Right atrium auricular region (tissue), 2 donors: Measurements from ENCODE around the gene PSORS1C2. TPM values are rescaled to one million over a fixed set of nuclear protein-coding genes. Genes with fewer than 3 reads are reported as not detected.
"Not testable (repeated sequence)": the region's sequence is repeated elsewhere in the genome, so short reads cannot be mapped to it uniquely, and the experiment has no call there.

Source experiments
- DNase-seq: peaks from one replicate; pipeline ENCODE4 v3.0.0-alpha.2; 2019; ENCODE audit warnings: low spot score
- H3K27ac ChIP-seq, 2 donors: fragments of 200-600 bp; sonication (generic); 1 replicate in 1 of 2; 2 replicates in 1 of 2; pipeline ENCODE4 v1.5.1; 2016 to 2019
- H3K27me3 ChIP-seq, 2 donors: fragments of 200-600 bp; sonication (generic); one replicate each; pipeline versions ENCODE4 v1.5.1 to v1.6.0; 2017 to 2019
- H3K36me3 ChIP-seq: fragments of 200-600 bp; sonication (generic); one replicate; pipeline ENCODE4 v1.5.1; 2016
- H3K4me1 ChIP-seq, 2 donors: fragments of 200-600 bp; sonication (generic); one replicate each; pipeline versions ENCODE4 v1.5.1 to v1.6.0; 2017 to 2019
- H3K4me3 ChIP-seq, 2 donors: fragments of 200-600 bp; sonication (generic); 1 replicate in 1 of 2; 2 replicates in 1 of 2; pipeline ENCODE4 v1.5.1; 2017 to 2019; ENCODE audit warnings: mild to moderate bottlenecking in 1 of 2, moderate library complexity in 1 of 2
- H3K9me3 ChIP-seq, 2 donors: fragments of 200-600 bp; sonication (generic); one replicate each; pipeline ENCODE4 v1.5.1; 2019
- total RNA-seq, 2 donors: library from RNA; depleted of rRNA; stranded (reverse); fragments of >200 nt; gene quantifications; one replicate each; pipeline ENCODE4 v1.1.0, GENCODE V29; 2016
- TF ChIP-seq, protein P1 (sequence below), 2 donors: fragments of 200-600 bp; sonication (generic); IDR thresholded peaks; one replicate each; pipeline ENCODE4 v1.5.1; 2019; ENCODE audit warnings: antibody characterized with exemption in 2 of 2

The PSORS1C2 gene
- total RNA-seq, 2 donors from 2014 or later = not detected

DNA sequence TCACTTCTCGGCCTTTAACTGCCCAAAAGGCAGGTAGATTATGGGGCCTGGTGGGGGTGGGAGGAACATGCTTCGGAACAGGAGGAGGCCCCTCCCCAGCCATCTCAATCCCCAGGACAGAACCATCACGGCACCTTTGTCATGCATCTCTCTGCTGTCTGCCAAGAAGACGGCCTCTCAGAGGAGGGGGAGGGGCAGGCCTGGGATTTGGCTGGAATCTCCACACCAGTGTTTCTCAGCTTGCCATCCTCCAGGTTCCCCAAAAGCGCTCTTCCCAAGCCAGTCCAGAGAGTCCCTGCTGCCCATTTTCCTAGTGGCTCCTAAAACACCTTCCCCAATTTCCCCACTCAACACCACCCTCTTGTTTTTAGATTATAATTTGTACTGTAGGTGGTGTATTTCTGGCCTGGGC lies 34.1 kb upstream of the PSORS1C2 start:
- TF ChIP-seq, protein P1, sequence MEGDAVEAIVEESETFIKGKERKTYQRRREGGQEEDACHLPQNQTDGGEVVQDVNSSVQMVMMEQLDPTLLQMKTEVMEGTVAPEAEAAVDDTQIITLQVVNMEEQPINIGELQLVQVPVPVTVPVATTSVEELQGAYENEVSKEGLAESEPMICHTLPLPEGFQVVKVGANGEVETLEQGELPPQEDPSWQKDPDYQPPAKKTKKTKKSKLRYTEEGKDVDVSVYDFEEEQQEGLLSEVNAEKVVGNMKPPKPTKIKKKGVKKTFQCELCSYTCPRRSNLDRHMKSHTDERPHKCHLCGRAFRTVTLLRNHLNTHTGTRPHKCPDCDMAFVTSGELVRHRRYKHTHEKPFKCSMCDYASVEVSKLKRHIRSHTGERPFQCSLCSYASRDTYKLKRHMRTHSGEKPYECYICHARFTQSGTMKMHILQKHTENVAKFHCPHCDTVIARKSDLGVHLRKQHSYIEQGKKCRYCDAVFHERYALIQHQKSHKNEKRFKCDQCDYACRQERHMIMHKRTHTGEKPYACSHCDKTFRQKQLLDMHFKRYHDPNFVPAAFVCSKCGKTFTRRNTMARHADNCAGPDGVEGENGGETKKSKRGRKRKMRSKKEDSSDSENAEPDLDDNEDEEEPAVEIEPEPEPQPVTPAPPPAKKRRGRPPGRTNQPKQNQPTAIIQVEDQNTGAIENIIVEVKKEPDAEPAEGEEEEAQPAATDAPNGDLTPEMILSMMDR (IDR thresholded peaks at IDR 0.05) = no peak
- Histone ChIP-seq H3K27ac (no peak overlapping the region), H3K36me3 (no peaks in the 10 kb centered on the region), H3K4me1 (no peaks in the 10 kb centered on the region), H3K9me3 (no peaks in the 10 kb centered on the region), H3K27me3 (no peaks in the 10 kb centered on the region), H3K4me3 (no peak overlapping the region)
- no peak for DNase-seq

DNA sequence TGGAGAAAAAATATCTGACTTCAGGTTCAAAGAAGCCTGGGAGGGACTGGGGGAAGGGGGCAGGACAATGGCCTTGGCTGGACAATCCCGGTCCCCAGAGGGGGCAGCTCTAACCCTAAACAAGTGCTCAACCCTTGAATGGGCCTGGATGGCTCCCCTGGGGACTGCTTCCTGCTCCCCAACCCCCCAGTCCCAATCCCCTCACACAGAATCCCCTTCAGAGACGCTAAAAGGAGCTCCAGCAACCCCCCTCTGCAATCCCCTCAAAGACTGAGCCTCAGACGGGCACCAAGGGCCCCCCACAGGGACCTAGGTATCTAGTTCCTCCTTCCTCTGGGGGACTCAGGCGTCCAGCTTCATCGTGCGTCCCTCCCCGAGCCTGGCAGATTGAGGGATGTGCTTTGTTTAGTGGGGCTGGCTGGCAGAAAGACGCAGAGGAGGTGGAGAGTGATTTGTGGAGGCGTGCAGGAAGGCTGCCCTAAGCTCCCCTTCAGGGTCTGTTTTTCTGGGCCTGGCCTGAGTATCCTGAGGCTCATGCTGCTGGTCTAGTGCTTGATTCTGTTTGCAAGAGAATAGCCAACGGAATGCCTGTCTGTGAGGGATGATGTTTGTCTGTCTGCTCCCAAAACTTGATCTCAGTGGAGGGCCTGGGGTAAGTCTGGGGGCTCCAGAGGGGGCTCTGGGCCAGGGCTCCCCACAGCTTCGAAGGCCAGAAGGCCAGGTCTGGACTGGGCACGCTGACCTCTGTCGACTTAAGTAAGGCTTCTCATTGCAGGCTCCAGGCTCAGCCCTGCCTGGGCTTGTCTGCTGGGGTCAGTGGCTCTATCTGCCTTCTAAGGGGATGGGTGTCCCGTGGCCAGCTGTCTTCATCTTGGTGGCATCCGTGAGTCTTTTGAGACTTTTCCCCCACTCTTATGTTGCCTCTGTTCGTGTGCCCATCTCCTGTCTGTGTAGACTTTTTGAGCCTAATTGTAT lies 33.4 kb upstream of the PSORS1C2 start:
- TF ChIP-seq, protein P1 (IDR thresholded peaks at IDR 0.05) = no peak
- DNase-seq = no peak
- H3K27ac ChIP-seq = no peak overlapping the region
- no peaks in the 10 kb centered on the region for H3K9me3 ChIP-seq
- no peaks in the 10 kb centered on the region for H3K4me1 ChIP-seq
- H3K27me3 ChIP-seq = no peaks in the 10 kb centered on the region
- H3K36me3 ChIP-seq = no peaks in the 10 kb centered on the region
- no peak overlapping the region for H3K4me3 ChIP-seq

DNA sequence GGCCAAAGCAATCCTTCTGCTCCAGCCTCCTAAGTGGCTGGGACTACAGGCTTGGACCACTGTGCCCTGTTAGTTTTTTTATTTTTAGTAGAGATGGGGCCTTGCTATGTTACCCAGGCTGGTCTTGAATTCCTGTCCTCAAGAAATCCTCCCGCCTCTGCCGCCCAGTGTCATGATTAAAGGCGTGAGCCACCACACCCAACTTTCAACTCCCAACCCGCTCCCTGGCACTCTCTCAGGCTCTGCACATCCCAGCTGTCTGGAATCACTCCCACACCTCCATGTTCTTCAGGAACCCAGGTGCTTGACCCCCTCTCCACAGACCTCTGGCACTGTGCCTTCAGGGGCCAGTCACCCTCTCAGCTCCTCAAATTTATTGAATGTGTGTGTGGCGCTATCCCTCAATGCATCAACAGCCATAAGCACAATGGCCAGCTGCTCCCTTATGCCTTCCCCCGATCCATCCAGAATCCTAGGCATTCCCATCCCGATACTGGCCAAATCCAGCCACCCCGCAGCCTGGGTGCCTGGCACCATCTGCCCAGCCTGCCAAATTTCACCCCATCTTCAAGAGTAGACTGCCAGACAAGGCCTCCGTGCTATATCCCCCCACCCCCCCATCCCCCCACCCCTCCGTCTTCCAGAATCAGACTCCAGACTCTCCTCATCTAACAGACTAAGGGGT lies 32.3 kb upstream of the PSORS1C2 start:
- Histone ChIP-seq H3K4me1 (no peaks in the 10 kb centered on the region), H3K27ac (no peak overlapping the region), H3K36me3 (no peaks in the 10 kb centered on the region), H3K4me3 (no peak overlapping the region), H3K9me3 (no peaks in the 10 kb centered on the region), H3K27me3 (no peaks in the 10 kb centered on the region)
- TF ChIP-seq, protein P1 (IDR thresholded peaks at IDR 0.05) = no peak
- DNase-seq = no peak

DNA sequence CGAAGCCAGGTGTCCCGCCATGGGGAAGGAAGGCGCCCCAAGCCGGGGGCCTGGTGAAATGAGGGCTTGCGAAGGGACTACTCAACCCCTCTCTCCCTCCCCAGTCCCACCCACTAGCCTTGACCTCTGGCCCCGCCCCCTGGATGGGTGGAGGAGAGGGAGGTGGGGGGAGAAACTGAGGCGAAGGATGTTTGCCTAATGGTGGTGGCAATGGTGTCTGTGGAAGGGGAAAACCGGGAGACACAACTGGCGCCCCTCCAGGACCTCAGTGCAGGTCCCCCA lies 31.7 kb upstream of the PSORS1C2 start, which contains the start of gene POU5F1:
Gene POU5F1 (minus strand): TSS at position 83 of the 282 bp plus-strand sequence. CDS start 62 bp downstream, at position 21.
- H3K36me3 ChIP-seq = no peaks in the 10 kb centered on the region
- no peaks in the 10 kb centered on the region for H3K4me1 ChIP-seq
- no peaks in the 10 kb centered on the region for H3K9me3 ChIP-seq
- H3K4me3 ChIP-seq = no peak within 1 kb of the TSS
- TF ChIP-seq, protein P1 (IDR thresholded peaks at IDR 0.05) = no peak
- no peaks in the 10 kb centered on the region for H3K27me3 ChIP-seq
- DNase-seq = no peak
- no peak within 1 kb of the TSS for H3K27ac ChIP-seq

DNA sequence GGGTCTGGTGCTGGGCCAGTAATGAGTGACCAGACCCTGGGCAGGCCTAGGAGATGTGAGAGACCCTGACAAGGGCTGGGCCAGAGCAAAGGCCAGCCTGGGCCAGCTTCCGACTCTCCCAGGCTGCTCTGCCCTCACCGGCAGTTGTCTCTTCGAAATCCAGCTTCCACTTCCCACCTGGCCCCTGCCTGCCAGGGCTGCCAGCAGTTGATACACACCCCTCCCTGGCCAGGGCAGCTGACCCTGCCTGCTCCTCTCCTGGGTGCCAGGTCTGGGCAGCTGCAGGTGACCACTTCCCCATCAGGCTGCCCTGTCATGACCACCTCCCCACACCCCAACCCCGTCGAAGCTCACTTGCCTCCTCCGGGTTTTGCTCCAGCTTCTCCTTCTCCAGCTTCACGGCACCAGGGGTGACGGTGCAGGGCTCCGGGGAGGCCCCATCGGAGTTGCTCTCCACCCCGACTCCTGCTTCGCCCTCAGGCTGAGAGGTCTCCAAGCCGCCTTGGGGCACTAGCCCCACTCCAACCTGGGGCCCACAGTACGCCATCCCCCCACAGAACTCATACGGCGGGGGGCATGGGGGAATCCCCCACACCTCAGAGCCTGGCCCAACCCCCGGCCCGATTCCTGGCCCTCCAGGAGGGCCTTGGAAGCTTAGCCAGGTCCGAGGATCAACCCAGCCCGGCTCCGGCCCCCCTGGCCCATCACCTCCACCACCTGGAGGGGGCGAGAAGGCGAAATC lies 31.2 kb upstream of the PSORS1C2 start:
- not testable (repeated sequence) for H3K4me3 ChIP-seq, H3K9me3 ChIP-seq, H3K27ac ChIP-seq, DNase-seq, H3K36me3 ChIP-seq, H3K4me1 ChIP-seq, H3K27me3 ChIP-seq
